GM23248 (cell line): ENCODE measurements around the gene MS4A2. TPM values are rescaled to one million over a fixed set of nuclear protein-coding genes. Genes with fewer than 3 reads are reported as not detected.
"Not testable (repeated sequence)": the region's sequence is repeated elsewhere in the genome, so short reads cannot be mapped to it uniquely, and the experiment has no call there.

Experiments used
- DNase-seq: peaks from one replicate; pipeline ENCODE4 v3.0.0-alpha.2; 2015
- H2AFZ ChIP-seq: fragments of 200-600 bp; sonication (generic); 2 replicates; pipeline ENCODE4 v1.6.1; 2016; ENCODE audit warnings: antibody characterized with exemption
- H3F3A ChIP-seq: fragments of 200-600 bp; sonication (generic); 2 replicates; pipeline ENCODE4 v1.6.1; 2016; ENCODE audit warnings: mild to moderate bottlenecking, antibody characterized with exemption, mixed run types; ENCODE audit not compliant: insufficient read depth
- H3K27ac ChIP-seq: fragments of 200-600 bp; sonication (generic); 2 replicates; pipeline ENCODE4 v1.5.1; 2016; ENCODE audit warnings: mild to moderate bottlenecking
- H3K27me3 ChIP-seq: fragments of 200-600 bp; sonication (generic); replicated peaks from 2 replicates; pipeline ENCODE4 v1.6.1; 2016; ENCODE audit warnings: mild to moderate bottlenecking; ENCODE audit not compliant: insufficient read depth
- H3K36me3 ChIP-seq: fragments of 200-600 bp; sonication (generic); 2 replicates; pipeline ENCODE4 v1.6.1; 2016; ENCODE audit warnings: low read depth, mild to moderate bottlenecking
- H3K4me1 ChIP-seq: fragments of 200-600 bp; sonication (generic); 2 replicates; pipeline ENCODE4 v1.6.1; 2016; ENCODE audit warnings: mild to moderate bottlenecking; ENCODE audit not compliant: insufficient read depth
- H3K4me2 ChIP-seq: fragments of 200-600 bp; sonication (generic); one replicate; pipeline ENCODE4 v1.6.1; 2016; ENCODE audit warnings: mild to moderate bottlenecking; ENCODE audit not compliant: unreplicated experiment
- H3K4me3 ChIP-seq: fragments of 200-600 bp; sonication (generic); 2 replicates; pipeline ENCODE4 v1.5.1; 2016; ENCODE audit warnings: mild to moderate bottlenecking
- H3K79me2 ChIP-seq: fragments of 200-600 bp; sonication (generic); 2 replicates; pipeline ENCODE4 v1.6.1; 2016; ENCODE audit warnings: mild to moderate bottlenecking; ENCODE audit not compliant: insufficient read depth
- H3K9ac ChIP-seq: fragments of 200-600 bp; sonication (generic); 2 replicates; pipeline ENCODE4 v1.6.1; 2016; ENCODE audit warnings: mild to moderate bottlenecking
- H3K9me2 ChIP-seq: fragments of 200-600 bp; sonication (generic); 2 replicates; pipeline ENCODE4 v1.6.1; 2016; ENCODE audit warnings: mixed run types, mild to moderate bottlenecking, moderate library complexity; ENCODE audit not compliant: insufficient read depth
- H3K9me3 ChIP-seq: fragments of 200-600 bp; sonication (generic); one replicate; pipeline ENCODE4 v1.6.1; 2017; ENCODE audit warnings: low read depth
- H4K20me1 ChIP-seq: fragments of 200-600 bp; sonication (generic); 2 replicates; pipeline ENCODE4 v1.6.0; 2016; ENCODE audit not compliant: insufficient read depth
- EZH2 ChIP-seq: fragments of 200-600 bp; sonication (generic); IDR thresholded peaks from 2 replicates; pipeline ENCODE4 v1.6.1; 2018; ENCODE audit warnings: antibody characterized with exemption, mild to moderate bottlenecking; ENCODE audit not compliant: insufficient read depth, poor library complexity, severe bottlenecking
- EZH2phosphoT487 ChIP-seq: fragments of 200-600 bp; sonication (generic); IDR thresholded peaks from 2 replicates; pipeline ENCODE4 v1.6.1; 2018; ENCODE audit warnings: antibody characterized with exemption, moderate library complexity, mild to moderate bottlenecking, low read depth; ENCODE audit not compliant: insufficient read depth
- WGBS, 2 experiments: methylation state at CpG; one replicate each; pipeline ENCODE4 v1.1.6; 2015 to 2017; ENCODE audit warnings: low lambda C conversion rate in 2 of 2, low coverage in 1 of 2; ENCODE audit errors: missing lambda C conversion rate in 2 of 2; 5-methylcytosine and 5-hydroxymethylcytosine counted together
- in situ Hi-C: fragments of 300-500 bp; cut with MboI; formaldehyde crosslinking; loops from 2 replicates; pipeline ENCODE4 v1.15.0; 2020
- polyA plus RNA-seq: library from polyadenylated mRNA; unstranded; fragments of >200 nt; fragmentation: Nextera tagmentation; extraction: Ambion mirVana; gene quantifications from 2 replicates; pipeline ENCODE4 v1.2.1, GENCODE V29; 2016
- total RNA-seq: library from RNA; depleted of rRNA; stranded (reverse); fragments of >200 nt; shearing (Covaris generic); gene quantifications from 2 replicates; pipeline ENCODE4 v1.2.3, GENCODE V29; 2014; rRNA removed

MS4A2 gene
- total RNA-seq (not detected in 2 replicates), polyA plus RNA-seq (not detected in 2 replicates)

DNA sequence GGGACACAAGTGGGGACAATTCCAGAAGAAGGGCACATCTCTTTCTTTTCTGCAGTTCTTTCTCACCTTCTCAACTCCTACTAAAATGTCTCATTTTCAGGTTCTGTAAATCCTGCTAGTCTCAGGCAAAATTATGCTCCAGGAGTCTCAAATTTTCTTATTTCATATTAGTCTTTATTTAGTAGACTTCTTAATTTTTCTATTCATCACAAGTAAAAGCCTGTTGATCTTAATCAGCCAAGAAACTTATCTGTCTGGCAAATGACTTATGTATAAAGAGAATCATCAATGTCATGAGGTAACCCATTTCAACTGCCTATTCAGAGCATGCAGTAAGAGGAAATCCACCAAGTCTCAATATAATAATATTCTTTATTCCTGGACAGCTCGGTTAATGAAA lies at the start of gene MS4A2:
Gene MS4A2 (plus strand): TSS at position 301 of the 400 bp plus-strand sequence. CDS start 102 bp downstream, outside the sequence.
- Histone ChIP-seq H3K4me1 (no peaks in the 10 kb centered on the region), H3K27me3 (no peaks in the 10 kb centered on the region), H2AFZ (no peak within 1 kb of the TSS), H3K36me3 (no peaks in the 10 kb centered on the region), H3K4me3 (no peak within 1 kb of the TSS), H3K79me2 (no peaks in the 10 kb centered on the region), H4K20me1 (no peaks in the 10 kb centered on the region), H3F3A (no peaks in the 10 kb centered on the region), H3K9ac (no peak within 1 kb of the TSS), H3K4me2 (no peak within 1 kb of the TSS), H3K9me2 (no peaks in the 10 kb centered on the region), H3K27ac (no peak within 1 kb of the TSS), H3K9me3 (no peaks in the 10 kb centered on the region)
- no peak for TF ChIP-seq EZH2phosphoT487
- TF ChIP-seq EZH2, result no peak
- no peak for DNase-seq
- in situ Hi-C loops, result no loop called here
- 21 to 24% methylated on average over 1 of the region's 1 CpG for whole genome bisulfite sequencing, 2 experiments

DNA sequence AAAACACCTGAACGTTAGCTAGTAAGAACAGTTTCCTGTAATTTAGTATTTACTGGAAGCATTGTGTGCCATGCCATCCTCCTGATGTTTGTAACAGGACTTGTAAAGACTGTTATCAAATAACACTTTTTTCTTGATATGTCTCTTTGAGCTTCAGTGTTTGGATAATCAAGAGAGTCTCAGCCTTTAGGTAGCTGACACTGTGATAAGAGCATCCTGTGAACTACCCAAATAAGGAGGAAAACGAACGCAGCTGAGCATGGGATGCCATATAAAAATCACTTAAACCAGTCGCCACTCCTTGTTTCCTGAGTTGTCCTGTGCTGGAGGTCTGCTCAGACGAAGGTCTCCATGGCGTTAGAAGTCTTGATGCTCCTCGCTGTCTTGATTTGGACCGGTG lies 48.4 kb upstream of the MS4A2 start, which contains the start of gene OOSP2:
Gene OOSP2 (plus strand): TSS at position 301 of the 400 bp plus-strand sequence. CDS start 51 bp downstream, at position 352.
- H3K9me3 ChIP-seq, result no peaks in the 10 kb centered on the region
- no peaks in the 10 kb centered on the region for H3K79me2 ChIP-seq
- no peaks in the 10 kb centered on the region for H3K27me3 ChIP-seq
- 24 to 35% methylated on average over 8 of the region's 8 CpGs for WGBS, 2 experiments
- no peak for TF ChIP-seq EZH2phosphoT487
- no peak for TF ChIP-seq EZH2
- in situ Hi-C loops, result no loop called here
- H3K36me3 ChIP-seq, result no peaks in the 10 kb centered on the region
- no peak within 1 kb of the TSS for H3K4me3 ChIP-seq
- H3K27ac ChIP-seq, result no peak within 1 kb of the TSS
- H4K20me1 ChIP-seq, result no peaks in the 10 kb centered on the region
- no peaks in the 10 kb centered on the region for H3F3A ChIP-seq
- no peak within 1 kb of the TSS for H2AFZ ChIP-seq
- no peak within 1 kb of the TSS for H3K4me2 ChIP-seq
- H3K9ac ChIP-seq, result no peak within 1 kb of the TSS
- H3K9me2 ChIP-seq, result no peaks in the 10 kb centered on the region
- H3K4me1 ChIP-seq, result no peaks in the 10 kb centered on the region
- DNase-seq, result no peak

DNA sequence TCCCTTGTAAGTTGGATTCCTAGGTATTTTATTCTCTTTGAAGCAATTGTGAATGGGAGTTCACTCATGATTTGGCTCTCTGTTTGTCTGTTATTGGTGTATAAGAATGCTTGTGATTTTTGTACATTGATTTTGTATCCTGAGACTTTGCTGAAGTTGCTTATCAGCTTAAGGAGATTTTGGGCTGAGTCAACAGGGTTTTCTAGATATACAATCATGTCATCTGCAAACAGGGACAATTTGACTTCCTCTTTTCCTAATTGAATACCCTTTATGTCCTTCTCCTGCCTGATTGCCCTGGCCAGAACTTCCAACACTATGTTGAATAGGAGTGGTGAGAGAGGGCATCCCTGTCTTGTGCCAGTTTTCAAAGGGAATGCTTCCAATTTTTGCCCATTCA lies 38.0 kb upstream of the MS4A2 start:
- H3K36me3 ChIP-seq, H3K9me3 ChIP-seq, H3K79me2 ChIP-seq, H3K27me3 ChIP-seq, H3K27ac ChIP-seq, DNase-seq, in situ Hi-C loops, H3K9ac ChIP-seq, H2AFZ ChIP-seq, H3F3A ChIP-seq, H3K4me3 ChIP-seq, H3K4me2 ChIP-seq, H3K9me2 ChIP-seq, H3K4me1 ChIP-seq, H4K20me1 ChIP-seq: not testable (repeated sequence)

DNA sequence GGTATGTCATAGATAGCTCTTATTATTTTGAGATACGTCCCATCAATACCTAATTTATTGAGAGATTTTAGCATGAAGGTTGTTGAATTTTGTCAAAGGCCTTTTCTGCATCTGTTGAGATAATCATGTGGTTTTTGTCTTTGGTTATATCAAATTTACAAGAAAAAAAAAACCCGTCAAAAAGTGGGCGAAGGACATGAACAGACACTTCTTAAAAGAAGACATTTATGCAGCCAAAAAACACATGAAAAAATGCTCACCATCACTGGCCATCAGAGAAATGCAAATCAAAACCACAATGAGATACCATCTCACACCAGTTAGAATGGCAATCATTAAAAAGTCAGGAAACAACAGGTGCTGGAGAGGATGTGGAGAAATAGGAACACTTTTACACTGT lies 37.6 kb upstream of the MS4A2 start:
- H3K36me3 ChIP-seq, H4K20me1 ChIP-seq, H3K27me3 ChIP-seq, H3K9me3 ChIP-seq, H3K4me1 ChIP-seq, H3K4me3 ChIP-seq, H3K4me2 ChIP-seq, in situ Hi-C loops, H3K9ac ChIP-seq, H3K79me2 ChIP-seq, H2AFZ ChIP-seq, DNase-seq, H3K27ac ChIP-seq, H3K9me2 ChIP-seq, H3F3A ChIP-seq: not testable (repeated sequence)
- 48 to 50% methylated on average over 3 of the region's 3 CpGs for WGBS, 2 experiments

DNA sequence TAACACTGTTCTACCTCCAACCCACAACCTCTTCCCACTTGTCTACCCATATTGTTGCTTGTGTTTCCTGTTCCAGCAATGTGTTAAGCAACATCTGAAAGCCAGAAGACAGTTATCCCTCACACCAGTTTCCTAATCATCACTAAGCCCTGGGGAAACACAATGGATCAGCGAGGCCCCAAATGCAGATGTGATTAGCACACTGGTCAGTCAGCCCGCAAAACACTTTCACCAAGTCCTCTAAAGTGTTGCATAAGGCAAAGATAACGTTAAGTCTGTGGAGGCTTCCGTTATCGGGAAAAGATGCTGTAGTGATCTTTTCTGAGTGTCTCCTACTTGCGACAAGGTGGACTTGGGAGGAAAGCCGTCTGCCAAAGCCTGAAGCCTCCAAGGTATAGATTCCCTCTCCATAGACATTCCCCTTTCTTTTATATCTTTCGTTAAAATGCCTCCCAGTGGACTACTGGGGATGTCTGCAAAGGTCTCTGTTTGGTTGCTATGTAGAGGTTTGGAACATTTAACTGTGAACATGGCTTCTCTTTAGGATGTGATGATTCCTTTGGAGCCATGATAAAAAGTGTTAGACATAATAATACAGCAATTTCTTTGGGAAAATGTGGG lies 32.0 kb upstream of the MS4A2 start, which contains the start of gene MS4A3:
Gene MS4A3 (plus strand): TSS at position 317 of the 621 bp plus-strand sequence. CDS start 4,496 bp downstream, outside the sequence.
- Histone ChIP-seq H2AFZ (no peak within 1 kb of the TSS), H4K20me1 (no peaks in the 10 kb centered on the region), H3K27me3 (no peaks in the 10 kb centered on the region), H3K9me3 (peaks cover 3% of the 10 kb centered on the region), H3K27ac (no peak within 1 kb of the TSS), H3K9ac (no peak within 1 kb of the TSS), H3K9me2 (no peaks in the 10 kb centered on the region), H3K79me2 (no peaks in the 10 kb centered on the region), H3K4me3 (no peak within 1 kb of the TSS), H3F3A (no peaks in the 10 kb centered on the region), H3K4me1 (no peaks in the 10 kb centered on the region), H3K4me2 (no peak within 1 kb of the TSS), H3K36me3 (no peaks in the 10 kb centered on the region)
- in situ Hi-C loops, result no loop called here
- no peak for DNase-seq
- no peak for TF ChIP-seq EZH2
- TF ChIP-seq EZH2phosphoT487, result no peak
- WGBS, 2 experiments, result 31 to 40% methylated on average over 8 of the region's 8 CpGs
